NB4 (cell line): ENCODE data around the gene TEC.

ENCODE experiments used
- POLR2A ChIP-seq: IDR thresholded peaks from 2 replicates; pipeline ENCODE4 v1.6.1; 2011; ENCODE audit warnings: mild to moderate bottlenecking; ENCODE audit not compliant: insufficient read length; ENCODE audit errors: extremely low read depth
- TF ChIP-seq, protein P1 (sequence below): IDR thresholded peaks from one replicate; pipeline ENCODE4 v1.5.1; 2012; ENCODE audit warnings: low read depth, low read length

DNA sequence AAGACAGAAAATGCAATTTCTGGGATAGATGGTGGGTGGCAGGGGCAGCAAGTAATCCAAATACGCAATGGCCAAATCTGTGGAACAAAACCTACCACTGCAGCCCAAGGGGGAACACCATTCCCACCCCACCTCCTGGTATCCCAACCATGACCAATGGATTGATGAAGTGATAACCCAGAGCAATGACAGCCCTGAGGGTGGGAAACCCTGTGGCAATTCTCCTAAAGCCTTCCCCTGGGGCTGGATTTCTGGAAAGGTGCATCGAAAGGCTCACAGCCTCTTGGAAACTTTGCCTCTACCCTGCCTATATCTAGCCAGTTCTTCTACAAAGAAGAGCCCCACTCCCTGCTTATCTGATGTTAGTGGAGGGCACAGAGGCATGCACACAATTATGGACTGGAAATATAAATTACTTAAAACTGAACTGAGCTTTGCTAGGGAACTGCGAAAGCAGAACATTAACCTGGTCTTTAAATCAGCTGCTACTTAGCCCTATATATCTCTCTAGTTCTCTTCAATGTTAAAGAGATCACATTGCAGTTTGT lies 75.6 kb downstream of the TEC start:
- TF ChIP-seq, protein P1, sequence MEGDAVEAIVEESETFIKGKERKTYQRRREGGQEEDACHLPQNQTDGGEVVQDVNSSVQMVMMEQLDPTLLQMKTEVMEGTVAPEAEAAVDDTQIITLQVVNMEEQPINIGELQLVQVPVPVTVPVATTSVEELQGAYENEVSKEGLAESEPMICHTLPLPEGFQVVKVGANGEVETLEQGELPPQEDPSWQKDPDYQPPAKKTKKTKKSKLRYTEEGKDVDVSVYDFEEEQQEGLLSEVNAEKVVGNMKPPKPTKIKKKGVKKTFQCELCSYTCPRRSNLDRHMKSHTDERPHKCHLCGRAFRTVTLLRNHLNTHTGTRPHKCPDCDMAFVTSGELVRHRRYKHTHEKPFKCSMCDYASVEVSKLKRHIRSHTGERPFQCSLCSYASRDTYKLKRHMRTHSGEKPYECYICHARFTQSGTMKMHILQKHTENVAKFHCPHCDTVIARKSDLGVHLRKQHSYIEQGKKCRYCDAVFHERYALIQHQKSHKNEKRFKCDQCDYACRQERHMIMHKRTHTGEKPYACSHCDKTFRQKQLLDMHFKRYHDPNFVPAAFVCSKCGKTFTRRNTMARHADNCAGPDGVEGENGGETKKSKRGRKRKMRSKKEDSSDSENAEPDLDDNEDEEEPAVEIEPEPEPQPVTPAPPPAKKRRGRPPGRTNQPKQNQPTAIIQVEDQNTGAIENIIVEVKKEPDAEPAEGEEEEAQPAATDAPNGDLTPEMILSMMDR = no peak
- TF ChIP-seq POLR2A = no peak
